SH-SY5Y (cell line): ENCODE data around the gene ZDHHC11B.
"Not testable (repeated sequence)": the region's sequence is repeated elsewhere in the genome, so short reads cannot be mapped to it uniquely, and the experiment has no call there.

Experiments
- GATA2 ChIP-seq: IDR thresholded peaks from 2 replicates; pipeline ENCODE4 v1.6.1; 2011; ENCODE audit warnings: mild to moderate bottlenecking, low read depth, low read length
- GATA3 ChIP-seq: IDR thresholded peaks from 2 replicates; pipeline ENCODE4 v1.6.1; 2011; ENCODE audit warnings: low read depth, mild to moderate bottlenecking, low read length, moderate library complexity

ZDHHC11B gene

GRCh38 chr5:751496-751895, 33.0 kb downstream of the ZDHHC11B start:
- no peak for TF ChIP-seq GATA3
- TF ChIP-seq GATA2: no peak

DNA sequence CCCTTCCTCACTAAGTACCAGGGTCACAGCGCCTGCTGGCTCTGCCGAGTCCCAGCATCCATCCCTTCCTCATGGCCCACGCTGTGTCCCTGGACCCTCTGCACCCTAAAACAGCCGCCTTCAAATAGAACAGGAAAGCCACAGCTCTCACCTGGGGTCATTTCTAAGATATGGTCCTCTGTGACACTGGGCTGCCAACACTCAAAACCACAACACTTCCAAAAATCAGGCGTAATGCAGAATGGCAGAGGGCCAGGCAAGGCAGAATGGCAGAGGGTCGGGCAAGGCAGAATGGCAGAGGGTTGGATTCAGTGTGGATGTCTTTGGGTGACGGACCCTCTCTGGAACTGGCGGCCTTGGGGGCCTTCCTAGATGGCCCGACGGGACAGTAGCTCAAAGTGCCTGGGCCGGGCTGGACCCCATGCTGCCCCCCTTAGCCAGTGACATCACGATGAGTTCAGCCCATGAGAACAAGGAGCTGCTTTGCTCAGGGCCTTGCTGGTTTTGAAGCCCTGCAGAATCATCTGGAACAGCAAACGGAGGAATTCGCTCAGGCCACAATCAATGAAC, 35.3 kb downstream of the ZDHHC11B start:
- TF ChIP-seq GATA2: no peak

DNA sequence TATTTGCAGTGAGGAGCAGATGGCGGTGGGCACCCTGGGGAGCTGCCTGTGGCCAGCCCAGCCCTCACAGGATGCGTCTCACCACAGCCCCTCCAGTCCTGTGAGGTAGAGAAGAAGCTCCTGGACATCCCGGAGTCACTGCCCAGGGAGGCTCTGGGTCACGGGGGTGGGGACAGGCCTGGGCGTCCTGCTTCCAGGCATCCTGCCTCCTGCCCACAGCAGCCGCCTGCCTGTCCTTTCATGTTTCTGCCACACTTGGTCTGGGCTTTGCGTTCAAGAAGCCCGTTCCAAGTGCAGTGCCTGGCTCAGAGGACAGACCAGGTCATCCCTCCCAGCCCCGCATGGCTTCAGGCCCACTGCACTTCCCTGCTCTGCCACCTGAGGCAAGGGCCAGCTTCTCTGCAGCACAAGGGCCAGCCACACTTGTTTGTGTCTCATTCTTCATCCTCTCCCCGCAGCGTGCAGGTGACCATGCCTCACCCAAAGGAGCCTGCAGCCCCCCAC, 38.2 kb downstream of the ZDHHC11B start:
- TF ChIP-seq GATA3: no peak
- TF ChIP-seq GATA2: no peak

DNA sequence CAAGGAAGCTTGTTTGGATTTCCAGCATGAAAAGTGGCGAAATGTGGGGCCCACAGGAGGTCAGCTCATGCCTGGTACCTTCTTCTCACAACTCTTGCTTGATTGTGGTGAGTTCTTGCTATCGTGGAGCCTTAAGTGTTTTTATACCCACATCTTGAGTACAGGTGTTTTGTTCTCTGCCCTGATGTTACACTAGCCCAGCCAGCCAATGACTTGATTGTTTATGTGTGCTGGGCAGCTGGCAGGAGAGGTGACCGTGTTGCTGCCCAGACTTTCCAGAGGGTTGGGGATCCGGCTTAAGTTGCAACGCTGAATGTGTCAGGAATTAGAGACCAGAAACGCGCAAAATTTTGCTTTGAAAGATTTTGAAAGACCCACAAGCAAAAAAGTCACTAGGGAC, 67.4 kb downstream of the ZDHHC11B start:
- TF ChIP-seq GATA3: no peak
- no peak for TF ChIP-seq GATA2

- not testable (repeated sequence) for TF ChIP-seq GATA2, GATA3
These were observed 91.1 kb downstream of the ZDHHC11B start, which contains the start of gene TPPP for GRCh38 chr5:693271-694041. TPPP (minus strand) TSS chr5:693352; CDS start chr5:678060, 15,292 bp downstream.

- TF ChIP-seq GATA2 (no peak), GATA3 (no peak)
These were observed 92.6 kb downstream of the ZDHHC11B start for GRCh38 chr5:691817-692528.

- TF ChIP-seq GATA3: no peak
- no peak for TF ChIP-seq GATA2
These were observed 99.0 kb downstream of the ZDHHC11B start for GRCh38 chr5:685262-686171.

GRCh38 chr5:684751-685216, 99.7 kb downstream of the ZDHHC11B start:
- TF ChIP-seq GATA2: no peak
- no peak for TF ChIP-seq GATA3

DNA sequence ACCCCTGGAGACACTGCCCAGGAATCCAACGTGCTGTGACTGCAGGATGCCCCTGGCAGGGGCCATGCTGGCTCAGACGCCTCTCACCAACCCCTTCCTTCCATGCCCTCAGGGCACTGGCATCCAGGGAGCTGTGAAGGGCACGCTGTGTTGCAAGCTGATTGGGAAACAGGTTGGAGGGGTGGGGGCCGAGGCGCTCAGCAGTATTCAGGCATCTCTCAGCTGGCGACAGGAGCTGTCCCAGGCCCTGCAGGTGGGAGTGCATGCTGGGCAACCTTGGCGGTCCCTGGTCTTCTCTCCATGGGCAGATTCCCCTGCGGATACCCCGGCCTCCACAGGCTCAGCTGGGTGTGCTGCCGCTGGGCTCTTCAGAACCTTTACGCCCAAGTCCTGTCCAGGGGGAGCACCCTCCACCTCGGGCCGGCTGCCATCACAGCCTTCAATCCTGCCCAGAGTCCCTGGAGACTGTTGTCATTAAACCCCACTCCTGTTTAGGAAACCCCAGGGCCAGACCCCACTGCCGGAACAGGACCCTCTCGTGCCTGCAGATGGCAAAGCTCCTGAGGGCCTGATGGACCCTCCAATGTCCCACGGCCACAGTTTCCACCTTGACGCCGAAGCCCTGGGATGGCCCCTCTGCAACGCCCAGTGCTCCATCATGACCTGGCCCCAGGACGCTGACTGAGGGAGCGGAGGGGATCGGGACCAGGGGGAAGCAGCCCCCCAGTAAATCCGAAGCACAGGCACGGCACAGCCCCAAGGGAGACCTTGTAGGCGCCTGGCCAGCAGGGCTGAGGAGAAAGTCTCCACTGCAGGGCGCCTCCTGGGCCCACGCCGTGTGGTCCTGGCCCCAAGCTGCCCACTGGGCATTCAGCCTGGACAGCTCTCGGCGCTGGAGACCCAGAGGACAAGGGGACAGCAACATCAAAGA, 100.7 kb downstream of the ZDHHC11B start:
- TF ChIP-seq GATA3 (no peak), GATA2 (no peak)

- no peak for TF ChIP-seq GATA3
- TF ChIP-seq GATA2: no peak
These were observed 107.1 kb downstream of the ZDHHC11B start for GRCh38 chr5:677131-678101.

- TF ChIP-seq GATA3 (no peak), GATA2 (no peak)
These were observed 107.8 kb downstream of the ZDHHC11B start for GRCh38 chr5:676699-677076.
